Body of pancreas (tissue), 4 donors: ENCODE measurements around the gene NUMA1. TPM values are rescaled to one million over a fixed set of nuclear protein-coding genes. Genes with fewer than 3 reads are reported as not detected.

Source experiments
- ATAC-seq: fragments of 150-250 bp; one replicate; pipeline ENCODE4 v1.9.1; 2016
- DNase-seq, 4 donors: peaks; one replicate each; pipeline ENCODE4 v3.0.0-alpha.2; 2019
- H3K27ac ChIP-seq, 4 donors: fragments of 200-600 bp; sonication (generic); 1 replicate in 3 of 4; 2 replicates in 1 of 4; pipeline versions ENCODE4 v1.5.1 to v1.6.1; 2016 to 2019; ENCODE audit warnings: mild to moderate bottlenecking in 1 of 4, mixed read lengths in 1 of 4, moderate library complexity in 1 of 4
- H3K27me3 ChIP-seq, 2 donors: fragments of 200-600 bp; sonication (generic); one replicate each; pipeline ENCODE4 v1.6.0; 2016; ENCODE audit warnings: mild to moderate bottlenecking in 1 of 2
- H3K36me3 ChIP-seq, 2 donors: fragments of 200-600 bp; sonication (generic); replicated peaks in 1 of 2; 2 replicates each; pipeline ENCODE4 v1.5.1; 2016; ENCODE audit warnings: low read depth in 2 of 2; ENCODE audit not compliant: insufficient read depth in 1 of 2
- H3K4me1 ChIP-seq: fragments of 200-600 bp; sonication (generic); one replicate; pipeline ENCODE4 v1.6.0; 2016
- H3K4me3 ChIP-seq, 2 donors: fragments of 200-600 bp; sonication (generic); 1 replicate in 1 of 2; 2 replicates in 1 of 2; pipeline ENCODE4 v1.5.1; 2016 to 2019
- H3K9me3 ChIP-seq, 3 donors: fragments of 200-600 bp; sonication (generic); 1 replicate in 2 of 3; 2 replicates in 1 of 3; pipeline ENCODE4 v1.5.1; 2016
- POLR2A ChIP-seq, 3 donors: fragments of 450-650 bp; IDR thresholded peaks; one replicate each; pipeline ENCODE4 v1.6.1; 2016; ENCODE audit warnings: antibody characterized with exemption in 3 of 3, mild to moderate bottlenecking in 2 of 3
- WGBS, 2 donors: methylation state at CpG; one replicate each; pipeline ENCODE4 v1.1.5; 2017; 5-methylcytosine and 5-hydroxymethylcytosine counted together
- intact Hi-C: fragments of 100-400 bp; cut with DNase I; formaldehyde crosslinking; loops from one replicate; pipeline ENCODE4 v1.15.1; 2023
- total RNA-seq, 2 donors: library from RNA; depleted of rRNA; stranded (reverse); fragments of >200 nt; gene quantifications; one replicate each; pipeline ENCODE4 v1.1.0, GENCODE V29; 2016
- TF ChIP-seq, protein P1 (sequence below), 7 experiments: fragments of 450-650 bp in 4 of 7; fragments of 200-600 bp in 3 of 7; sonication (generic) in 3 of 7; IDR thresholded peaks; one replicate each; pipeline ENCODE4 v1.5.1; 2016 to 2019; ENCODE audit warnings: antibody characterized with exemption in 7 of 7

The NUMA1 gene
- total RNA-seq, 2 donors from 2014 or later: 173 to 191 TPM

DNA sequence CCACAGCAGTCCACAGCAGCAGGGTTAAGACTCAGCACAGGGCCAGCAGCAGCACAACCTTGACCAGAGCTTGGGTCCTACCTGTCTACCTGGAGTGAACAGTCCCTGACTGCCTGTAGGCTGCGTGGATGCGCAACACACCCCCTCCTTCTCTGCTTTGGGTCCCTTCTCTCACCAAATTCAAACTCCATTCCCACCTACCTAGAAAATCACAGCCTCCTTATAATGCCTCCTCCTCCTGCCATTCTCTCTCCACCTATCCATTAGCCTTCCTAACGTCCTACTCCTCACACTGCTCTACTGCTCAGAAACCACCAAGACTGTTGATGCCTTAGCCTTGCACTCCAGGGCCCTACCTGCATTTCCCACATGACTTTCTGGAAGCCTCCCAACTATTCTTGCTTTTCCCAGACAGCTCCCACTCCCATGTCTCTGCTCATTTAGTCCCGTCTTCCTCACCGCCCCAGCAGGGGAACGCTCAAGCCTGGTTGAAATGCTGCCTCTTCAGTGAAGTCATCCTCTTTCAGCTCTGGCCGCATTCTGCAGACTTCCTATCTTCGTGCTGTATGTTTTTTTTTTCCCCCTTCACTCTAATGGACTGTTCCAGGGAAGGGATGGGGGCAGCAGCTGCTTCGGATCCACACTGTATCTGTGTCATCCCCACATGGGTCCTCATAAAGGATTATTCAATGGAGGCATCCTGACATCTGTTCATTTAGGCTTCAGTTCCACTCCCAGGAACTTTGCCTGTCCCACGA lies 78.3 kb downstream of the NUMA1 start:
- Histone ChIP-seq H3K4me3 (no peak overlapping the region), H3K9me3 (no peaks in the 10 kb centered on the region), H3K4me1 (peaks cover 16% of the 10 kb centered on the region), H3K27me3 (no peaks in the 10 kb centered on the region), H3K27ac (no peak overlapping the region), H3K36me3 (peaks cover 36 to 42% of the 10 kb centered on the region in 2 donors)
- intact Hi-C loops: no loop called here
- DNase-seq (no peak), ATAC-seq (no peak)
- no peak for TF ChIP-seq POLR2A (IDR thresholded peaks at IDR 0.05)
- TF ChIP-seq, protein P1, sequence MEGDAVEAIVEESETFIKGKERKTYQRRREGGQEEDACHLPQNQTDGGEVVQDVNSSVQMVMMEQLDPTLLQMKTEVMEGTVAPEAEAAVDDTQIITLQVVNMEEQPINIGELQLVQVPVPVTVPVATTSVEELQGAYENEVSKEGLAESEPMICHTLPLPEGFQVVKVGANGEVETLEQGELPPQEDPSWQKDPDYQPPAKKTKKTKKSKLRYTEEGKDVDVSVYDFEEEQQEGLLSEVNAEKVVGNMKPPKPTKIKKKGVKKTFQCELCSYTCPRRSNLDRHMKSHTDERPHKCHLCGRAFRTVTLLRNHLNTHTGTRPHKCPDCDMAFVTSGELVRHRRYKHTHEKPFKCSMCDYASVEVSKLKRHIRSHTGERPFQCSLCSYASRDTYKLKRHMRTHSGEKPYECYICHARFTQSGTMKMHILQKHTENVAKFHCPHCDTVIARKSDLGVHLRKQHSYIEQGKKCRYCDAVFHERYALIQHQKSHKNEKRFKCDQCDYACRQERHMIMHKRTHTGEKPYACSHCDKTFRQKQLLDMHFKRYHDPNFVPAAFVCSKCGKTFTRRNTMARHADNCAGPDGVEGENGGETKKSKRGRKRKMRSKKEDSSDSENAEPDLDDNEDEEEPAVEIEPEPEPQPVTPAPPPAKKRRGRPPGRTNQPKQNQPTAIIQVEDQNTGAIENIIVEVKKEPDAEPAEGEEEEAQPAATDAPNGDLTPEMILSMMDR (IDR thresholded peaks at IDR 0.05): no peak
- WGBS, 2 donors: 61 to 64% methylated on average over 10 of the region's 10 CpGs

DNA sequence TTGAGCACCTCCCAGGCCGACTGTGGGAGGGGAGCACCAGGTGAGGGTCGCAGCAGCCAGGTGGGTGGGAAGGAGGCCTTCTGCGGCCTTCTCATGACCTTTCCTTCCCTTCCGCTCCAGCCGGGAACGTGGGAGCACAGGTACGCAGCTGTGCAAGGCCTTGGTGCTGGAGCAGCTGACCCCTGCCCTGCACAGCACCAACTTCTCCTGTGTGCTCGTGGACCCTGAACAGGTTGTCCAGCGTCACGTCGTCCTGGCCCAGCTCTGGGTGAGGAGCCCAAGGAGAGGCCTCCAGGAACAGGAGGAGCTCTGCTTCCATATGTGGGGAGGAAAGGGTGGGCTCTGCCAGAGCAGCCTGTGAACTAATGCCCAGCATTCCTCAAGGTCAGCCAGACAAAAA lies 79.1 kb downstream of the NUMA1 start:
- Histone ChIP-seq H3K9me3 (no peaks in the 10 kb centered on the region), H3K4me1 (peaks cover 16% of the 10 kb centered on the region), H3K27ac (no peak overlapping the region), H3K36me3 (peaks cover 31 to 35% of the 10 kb centered on the region in 2 donors), H3K27me3 (no peaks in the 10 kb centered on the region), H3K4me3 (no peak overlapping the region)
- intact Hi-C loops: no loop called here
- no peak for TF ChIP-seq POLR2A (IDR thresholded peaks at IDR 0.05)
- TF ChIP-seq, protein P1 (IDR thresholded peaks at IDR 0.05): no peak
- WGBS, 2 donors: 65% methylated on average over 11 of the region's 11 CpGs; no CpG with 5 or more reads in 1 of the 2 donors
- no peak for DNase-seq
- ATAC-seq: no peak

DNA sequence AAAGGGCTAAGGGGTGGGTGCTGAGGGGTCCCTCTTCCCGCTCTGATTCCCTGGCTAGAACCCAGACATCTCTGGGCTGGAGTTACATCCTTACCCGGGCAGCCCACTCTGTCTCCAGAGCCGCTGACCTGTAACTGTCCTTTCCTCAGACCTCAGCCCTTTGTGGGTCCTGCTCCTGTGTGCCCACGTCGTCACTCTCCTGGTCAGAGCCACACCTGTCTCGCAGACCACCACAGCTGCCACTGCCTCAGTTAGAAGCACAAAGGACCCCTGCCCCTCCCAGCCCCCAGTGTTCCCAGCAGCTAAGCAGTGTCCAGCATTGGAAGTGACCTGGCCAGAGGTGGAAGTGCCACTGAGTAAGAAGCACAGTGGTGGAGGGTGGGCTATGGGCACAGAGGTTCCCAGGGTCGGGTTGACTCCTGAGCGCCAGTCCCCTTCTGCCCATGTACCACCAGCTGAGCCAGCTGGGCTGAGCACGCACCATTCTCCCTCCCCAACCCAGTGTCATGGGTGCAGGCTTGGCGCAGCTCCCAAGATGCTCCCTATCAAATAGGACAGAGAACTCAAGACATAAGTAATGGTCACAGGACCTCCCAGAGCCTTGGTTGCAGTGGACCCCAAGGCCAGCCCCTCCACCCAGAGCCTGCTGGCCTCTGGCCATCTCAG lies 80.0 kb downstream of the NUMA1 start:
- no peak overlapping the region for H3K4me3 ChIP-seq
- WGBS, 2 donors: 79 to 86% methylated on average over 7 to 10 of the region's 10 CpGs
- no peaks in the 10 kb centered on the region for H3K27me3 ChIP-seq
- peaks cover 21 to 25% of the 10 kb centered on the region in 2 donors for H3K36me3 ChIP-seq
- ATAC-seq: no peak
- H3K27ac ChIP-seq: peak overlapping the region in 1 of 4 donors; percentile 67
- H3K4me1 ChIP-seq: peaks cover 16% of the 10 kb centered on the region
- intact Hi-C loops: no loop called here
- no peak for TF ChIP-seq POLR2A (IDR thresholded peaks at IDR 0.05)
- H3K9me3 ChIP-seq: no peaks in the 10 kb centered on the region
- DNase-seq: no peak

DNA sequence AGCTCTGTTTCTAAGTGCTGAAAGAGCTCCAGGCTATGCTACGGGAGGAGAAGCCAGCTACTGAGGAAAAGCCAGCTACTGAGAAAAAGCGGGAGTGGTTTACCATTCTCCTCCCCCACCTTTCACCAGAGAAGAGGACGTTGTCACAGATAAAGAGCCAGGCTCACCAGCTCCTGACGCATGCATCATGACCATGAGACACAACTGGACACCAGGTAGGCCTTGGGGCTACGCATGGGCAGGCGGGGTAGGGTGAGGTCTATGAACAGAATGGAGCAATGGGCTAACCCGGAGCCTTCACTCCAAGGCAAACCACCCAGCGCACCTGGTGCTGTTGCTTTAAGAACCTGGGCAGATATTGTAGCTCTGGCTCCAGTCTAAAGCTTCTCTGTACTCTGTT lies 80.5 kb downstream of the NUMA1 start:
- Histone ChIP-seq H3K36me3 (peaks cover 16 to 20% of the 10 kb centered on the region in 2 donors), H3K27ac (peak overlapping the region; percentile 27 to 67 (median 44)), H3K9me3 (no peaks in the 10 kb centered on the region), H3K4me3 (no peak overlapping the region), H3K27me3 (no peaks in the 10 kb centered on the region), H3K4me1 (peaks cover 16% of the 10 kb centered on the region)
- intact Hi-C loops: no loop called here
- 56 to 64% methylated on average over 8 of the region's 8 CpGs for WGBS, 2 donors
- TF ChIP-seq POLR2A (IDR thresholded peaks at IDR 0.05): no peak
- TF ChIP-seq, protein P1 (IDR thresholded peaks at IDR 0.05): no peak
- DNase-seq: no peak
- no peak for ATAC-seq

DNA sequence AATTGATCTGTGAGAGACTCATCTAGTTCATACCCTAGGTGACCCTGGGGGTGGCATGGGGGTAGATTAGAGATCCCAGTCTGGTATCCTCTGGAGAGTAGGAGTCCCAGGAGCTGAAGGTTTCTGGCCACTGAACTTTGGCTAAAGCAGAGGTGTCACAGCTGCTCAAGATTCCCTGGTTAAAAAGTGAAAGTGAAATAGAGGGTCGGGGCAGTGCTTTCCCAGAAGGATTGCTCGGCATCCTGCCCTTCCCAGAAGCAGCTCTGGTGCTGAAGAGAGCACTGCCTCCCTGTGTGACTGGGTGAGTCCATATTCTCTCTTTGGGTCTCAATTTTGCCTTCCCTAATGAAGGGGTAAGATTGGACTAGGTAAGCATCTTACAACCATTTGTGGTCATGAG lies 81.0 kb downstream of the NUMA1 start:
- H3K27ac ChIP-seq: peak overlapping the region; percentile 27 to 67 (median 44)
- H3K4me1 ChIP-seq: peaks cover 16% of the 10 kb centered on the region
- H3K9me3 ChIP-seq: no peaks in the 10 kb centered on the region
- no peaks in the 10 kb centered on the region for H3K27me3 ChIP-seq
- no peak for TF ChIP-seq POLR2A (IDR thresholded peaks at IDR 0.05)
- TF ChIP-seq, protein P1 (IDR thresholded peaks at IDR 0.05): no peak
- DNase-seq (no peak), ATAC-seq (peak; percentile 36)
- peaks cover 11 to 15% of the 10 kb centered on the region in 2 donors for H3K36me3 ChIP-seq
- H3K4me3 ChIP-seq: no peak overlapping the region
- intact Hi-C loops: no loop called here
- 10 to 16% methylated on average over 2 of the region's 2 CpGs for WGBS, 2 donors
